Fibroblast of villous mesenchyme (primary cell): ENCODE measurements around the gene PPP5C. TPM values are rescaled to one million over a fixed set of nuclear protein-coding genes. Genes with fewer than 3 reads are reported as not detected.

Source experiments
- DNase-seq: peaks from one replicate; pipeline ENCODE4 v3.0.0-alpha.2; 2010; ENCODE audit warnings: low read depth
- H3K4me3 ChIP-seq: 2 replicates; pipeline ENCODE4 v1.5.1; 2011; ENCODE audit warnings: low read depth, mild to moderate bottlenecking, low read length
- CTCF ChIP-seq: IDR thresholded peaks from 2 replicates; pipeline ENCODE4 v1.5.1; 2012; ENCODE audit warnings: low read depth, mild to moderate bottlenecking, low read length; ENCODE audit not compliant: insufficient read depth
- total RNA-seq: library from RNA; depleted of rRNA; stranded (reverse); fragments of >200 nt; gene quantifications from 2 replicates; pipeline ENCODE4 v1.2.3, GENCODE V29; 2012

The PPP5C gene
- total RNA-seq, 1 donor: 44.9 TPM

GRCh38 chr19:46353730-46354528 is 7.0 kb downstream of the PPP5C start:
- H3K4me3 ChIP-seq: no peak overlapping the region
- TF ChIP-seq CTCF: no peak
- no peak for DNase-seq

GRCh38 chr19:46355234-46356148 is 8.6 kb downstream of the PPP5C start:
- H3K4me3 ChIP-seq: no peak overlapping the region
- no peak for TF ChIP-seq CTCF
- no peak for DNase-seq

- TF ChIP-seq CTCF: no peak
- H3K4me3 ChIP-seq: no peak overlapping the region
- no peak for DNase-seq
Observed at GRCh38 chr19:46356149-46357055, 9.5 kb downstream of the PPP5C start.

DNA sequence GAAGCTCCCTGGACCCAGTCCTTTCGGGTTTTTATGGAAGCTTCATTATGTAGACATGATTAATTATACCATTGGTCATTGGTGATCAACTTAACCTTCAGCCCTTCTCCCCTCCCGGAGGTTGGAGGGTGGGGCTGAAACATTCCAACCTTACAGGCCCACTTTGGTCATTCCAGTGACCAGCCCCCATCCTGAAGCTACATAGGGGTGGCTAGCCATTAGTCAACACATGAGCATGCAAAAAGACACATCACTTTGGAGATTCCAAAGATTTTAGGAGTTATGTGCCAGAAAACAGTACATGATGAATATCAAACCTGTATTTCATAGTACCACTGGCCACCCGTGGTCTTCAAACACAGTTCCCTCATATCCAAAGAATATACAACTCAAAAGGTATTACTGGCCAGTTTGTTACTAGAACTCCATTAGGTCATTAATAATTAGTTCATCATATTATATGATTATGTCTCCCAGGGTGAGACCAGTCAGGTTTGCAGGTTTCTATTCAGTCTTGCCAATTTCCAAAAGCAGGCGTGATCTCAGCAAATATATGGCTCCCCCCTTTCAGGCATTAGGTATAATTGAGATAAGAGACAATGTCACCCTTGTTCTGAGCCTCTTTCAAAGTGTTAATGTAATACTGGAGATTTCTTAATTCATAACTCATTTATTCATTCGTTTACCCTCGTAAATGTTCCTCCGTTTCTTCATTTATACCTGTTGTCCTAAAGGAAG is 11.1 kb downstream of the PPP5C start:
- no peak overlapping the region for H3K4me3 ChIP-seq
- no peak for DNase-seq
- TF ChIP-seq CTCF: no peak

GRCh38 chr19:46361915-46362314 is 15.0 kb downstream of the PPP5C start:
- no peak for DNase-seq
- no peak overlapping the region for H3K4me3 ChIP-seq
- TF ChIP-seq CTCF: no peak

GRCh38 chr19:46364359-46364758 is 17.5 kb downstream of the PPP5C start:
- DNase-seq: no peak
- TF ChIP-seq CTCF: no peak

More at GRCh38 chr19:46364359-46364758, 17.5 kb downstream of the PPP5C start:
- H3K4me3 ChIP-seq: no peak overlapping the region
